Iris pigment epithelial cell (primary cell): ENCODE data around the gene RASGEF1B.
A peak's percentile ranks its signal among the peaks of the same experiment; 100 is the strongest.
"Not testable (repeated sequence)": the region's sequence is repeated elsewhere in the genome, so short reads cannot be mapped to it uniquely, and the experiment has no call there.

ENCODE experiments used
- DNase-seq: peaks from one replicate; pipeline ENCODE4 v3.0.0-alpha.2; 2011; ENCODE audit warnings: low read depth

RASGEF1B gene

GRCh38 chr4:81498046-81498445 lies 26.3 kb upstream of the RASGEF1B start:
- DNase-seq: no peak

GRCh38 chr4:81495345-81495744 lies 23.6 kb upstream of the RASGEF1B start:
- no peak for DNase-seq

- no peak for DNase-seq
These were observed 22.3 kb upstream of the RASGEF1B start for GRCh38 chr4:81494031-81494431.

- DNase-seq: no peak
These were observed 21.0 kb upstream of the RASGEF1B start for GRCh38 chr4:81492606-81493230.

- DNase-seq: no peak
These were observed 20.2 kb upstream of the RASGEF1B start for GRCh38 chr4:81491943-81492342.

- DNase-seq: no peak
These were observed 18.9 kb upstream of the RASGEF1B start for GRCh38 chr4:81490403-81491160.

GRCh38 chr4:81486502-81486901 lies 14.8 kb upstream of the RASGEF1B start:
- no peak for DNase-seq

- DNase-seq: no peak
These were observed 13.7 kb upstream of the RASGEF1B start for GRCh38 chr4:81485310-81485980.

GRCh38 chr4:81482326-81482725 lies 10.6 kb upstream of the RASGEF1B start:
- no peak for DNase-seq

GRCh38 chr4:81481151-81481550 lies 9.4 kb upstream of the RASGEF1B start:
- DNase-seq: no peak

- not testable (repeated sequence) for DNase-seq
These were observed 7.9 kb upstream of the RASGEF1B start for GRCh38 chr4:81479573-81479972.

GRCh38 chr4:81473331-81474265 lies 1.9 kb upstream of the RASGEF1B start:
- DNase-seq: not testable (repeated sequence)

GRCh38 chr4:81472281-81473182 lies 825 bp upstream of the RASGEF1B start:
- DNase-seq: peak; percentile 41

GRCh38 chr4:81471298-81471587 lies 464 bp downstream of the RASGEF1B start:
- DNase-seq: no peak

- DNase-seq: no peak
These were observed 1.0 kb downstream of the RASGEF1B start for GRCh38 chr4:81470456-81471297.

- DNase-seq: no peak
These were observed 1.8 kb downstream of the RASGEF1B start for GRCh38 chr4:81469781-81470455.

- DNase-seq: no peak
These were observed 3.0 kb downstream of the RASGEF1B start for GRCh38 chr4:81468678-81469077.

GRCh38 chr4:81467672-81467964 lies 4.1 kb downstream of the RASGEF1B start:
- no peak for DNase-seq

GRCh38 chr4:81466841-81467671 lies 4.7 kb downstream of the RASGEF1B start:
- peak; percentile 54 for DNase-seq
